K562 (cell line): ENCODE data around the gene ADPRM. TPM values are rescaled to one million over a fixed set of nuclear protein-coding genes. Genes with fewer than 3 reads are reported as not detected.

Experiments
- ATAC-seq: fragments of 200-7000 bp; cut with Tn5 transposase; 3 replicates; pipeline ENCODE4 v1.9.1; 2020; ENCODE audit warnings: moderate library complexity
- BruUV-seq: library from RNA; stranded (reverse); fragments of 400-500 nt; replicated peaks from 2 replicates; lab custom pipeline; 2021; lab: Mats Ljungman, UMichigan
- CTCF ChIA-PET: fragments of 300-600 bp; formaldehyde crosslinking; extraction: SDS; loops from one replicate; lab custom pipeline; 2021; ENCODE audit warnings: low intra/inter-chr PET ratio; lab: Yijun Ruan, JAX
- POLR2A ChIA-PET: fragments of 300-600, 350-650 bp; sonication (Branson Sonifier 250); formaldehyde crosslinking; extraction: SDS; loops from one replicate; lab custom pipeline; 2021; ENCODE audit warnings: antibody characterized with exemption, inconsistent platforms; lab: Yijun Ruan, JAX
- DNase-seq, 4 experiments: peaks; one replicate each; pipeline versions ENCODE4 v3.0.0 to v3.0.0-alpha.2; 2011 to 2018; ENCODE audit warnings: low spot score in 3 of 4, mixed read lengths in 3 of 4; ENCODE audit errors: extremely low read depth in 1 of 4
- FAIRE-seq: peaks from 2 replicates; lab custom pipeline; 2011; peaks lifted over from hg19 to GRCh38; lab: Jason Lieb, UNC
- H2AFZ ChIP-seq: 2 replicates; pipeline ENCODE4 v1.6.0; 2011; ENCODE audit warnings: low read depth, low read length, control low read depth, inconsistent platforms
- H3K27ac ChIP-seq: fragments of 200-600 bp; 3 replicates; pipeline ENCODE4 v1.8.0; 2011; ENCODE audit warnings: low read depth, mild to moderate bottlenecking, control low read depth, inconsistent platforms, low read length, moderate library complexity, mixed read lengths; ENCODE audit errors: extremely low read depth
- H3K27me3 ChIP-seq, 2 experiments: fragments of 300-600 bp in 1 of 2; 2 replicates in 1 of 2; 3 replicates in 1 of 2; pipeline versions ENCODE4 v1.6.0 to v1.8.0; 2011; ENCODE audit warnings: inconsistent platforms in 2 of 2, low read length in 2 of 2, mild to moderate bottlenecking in 1 of 2, mixed read lengths in 1 of 2, moderate library complexity in 1 of 2; ENCODE audit not compliant: control insufficient read depth in 2 of 2, insufficient read depth in 2 of 2
- H3K36me3 ChIP-seq: fragments of 300-600 bp; 3 replicates; pipeline ENCODE4 v1.8.0; 2011; ENCODE audit warnings: mild to moderate bottlenecking, low read length, inconsistent platforms; ENCODE audit not compliant: control insufficient read depth, insufficient read depth
- H3K4me1 ChIP-seq, 2 experiments: fragments of 200-600 bp in 1 of 2; replicated peaks in 1 of 2; 2 replicates in 1 of 2; 3 replicates in 1 of 2; pipeline versions ENCODE4 v1.5.1 to v1.8.0; 2011; ENCODE audit warnings: inconsistent platforms in 2 of 2, low read length in 2 of 2, mild to moderate bottlenecking in 1 of 2, mixed read lengths in 1 of 2, moderate library complexity in 1 of 2; ENCODE audit not compliant: control insufficient read depth in 2 of 2, insufficient read depth in 2 of 2
- H3K4me2 ChIP-seq: 2 replicates; pipeline ENCODE4 v1.6.1; 2011; ENCODE audit warnings: low read length, control low read depth, inconsistent platforms, mixed read lengths; ENCODE audit not compliant: insufficient read depth
- H3K4me3 ChIP-seq: fragments of 200-600 bp; sonication (generic), shearing (Covaris generic); 2 replicates; pipeline ENCODE4 v1.5.1; 2016; ENCODE audit warnings: control low read depth, inconsistent platforms
- H3K79me2 ChIP-seq: fragments of 200-600 bp; 3 replicates; pipeline ENCODE4 v1.8.0; 2011; ENCODE audit warnings: low read length, inconsistent platforms; ENCODE audit not compliant: control insufficient read depth, insufficient read depth
- H3K9ac ChIP-seq, 2 experiments: 2 replicates each; pipeline versions ENCODE4 v1.6.0 to v1.6.1; 2011; ENCODE audit warnings: low read depth in 2 of 2, low read length in 2 of 2, control low read depth in 1 of 2, inconsistent platforms in 1 of 2, mild to moderate bottlenecking in 1 of 2, mixed read lengths in 1 of 2; ENCODE audit not compliant: insufficient read depth in 1 of 2
- H3K9me1 ChIP-seq: one replicate; pipeline ENCODE4 v1.6.0; 2011; ENCODE audit warnings: inconsistent platforms, mild to moderate bottlenecking, low read length, moderate library complexity; ENCODE audit not compliant: control insufficient read depth, insufficient read depth
- H3K9me3 ChIP-seq: replicated peaks from 2 replicates; pipeline ENCODE4 v1.5.1; 2011; ENCODE audit warnings: low read depth, low read length, inconsistent platforms; ENCODE audit not compliant: control insufficient read depth, insufficient read depth
- H4K20me1 ChIP-seq: replicated peaks from 2 replicates; pipeline ENCODE4 v1.6.1; 2011; ENCODE audit warnings: low read length, inconsistent platforms, mixed read lengths; ENCODE audit not compliant: control insufficient read depth, insufficient read depth
- CTCF ChIP-seq, 3 experiments: IDR thresholded peaks in 2 of 3; conservative IDR thresholded peaks in 1 of 3; 2 replicates each; pipeline ENCODE4 v1.5.1; 2011 to 2012; ENCODE audit warnings: low read length in 3 of 3, mild to moderate bottlenecking in 3 of 3, control low read depth in 2 of 3, improper control_type of control experiment in 1 of 3, inconsistent platforms in 1 of 3, low read depth in 1 of 3, mixed read lengths in 1 of 3, moderate library complexity in 1 of 3; ENCODE audit not compliant: insufficient read depth in 2 of 3
- FOXJ2 ChIP-seq: fragments of 200-800 bp; sonication (Bioruptor generic); IDR thresholded peaks from 2 replicates; pipeline ENCODE4 v1.6.1; 2016; ENCODE audit warnings: missing genetic modification characterization, missing compliant biosample characterization
- KDM5B ChIP-seq: fragments of 200-600 bp; sonication (generic); IDR thresholded peaks from 2 replicates; pipeline ENCODE4 v1.6.1; 2012; ENCODE audit warnings: low read depth, mild to moderate bottlenecking, moderate library complexity, low read length, control low read depth, inconsistent platforms; ENCODE audit not compliant: insufficient replicate concordance
- NFATC3 ChIP-seq: fragments of 450-650 bp; IDR thresholded peaks from 2 replicates; pipeline ENCODE4 v1.6.1; 2017; ENCODE audit warnings: mild to moderate bottlenecking
- ZKSCAN1 ChIP-seq: fragments of 150-350 bp; IDR thresholded peaks from 2 replicates; pipeline ENCODE4 v1.6.1; 2016; ENCODE audit warnings: low read depth, low read length
- WGBS: fragments of 100-300 bp; shearing (Covaris generic); methylation state at CpG from one replicate; pipeline ENCODE4 v1.1.6; 2016; ENCODE audit warnings: low coverage, mixed read lengths; ENCODE audit not compliant: insufficient coverage; ENCODE audit errors: missing lambda C conversion rate; 5-methylcytosine and 5-hydroxymethylcytosine counted together
- in situ Hi-C: fragments of 300-500 bp; cut with MboI; formaldehyde crosslinking; loops from 4 replicates; pipeline ENCODE4 v1.15.0; 2018; ENCODE audit warnings: inconsistent platforms, mixed read lengths
- intact Hi-C: fragments of 100-400 bp; cut with micrococcal nuclease; formaldehyde crosslinking; loops from 2 replicates; pipeline ENCODE4 v1.14.2; 2022
- polyA plus RNA-seq, 8 experiments: library from polyadenylated mRNA; depleted of rRNA in 4 of 8; stranded (reverse) in 5 of 8; unstranded in 3 of 8; fragments of >200 nt; fragmentation: Nextera tagmentation in 2 of 8; fragmentation: Illumina TruSeq in 1 of 8; extraction: Ambion mirVana in 2 of 8; extraction: Trizol in 1 of 8; gene quantifications; 2 replicates each; pipeline versions ENCODE4 v1.2.1 to v1.2.3, GENCODE V29; 2011 to 2014; ENCODE audit warnings: inconsistent platforms in 1 of 8, missing spikeins in 1 of 8
- total RNA-seq, 7 experiments: library from RNA; depleted of rRNA in 6 of 7; stranded (reverse); fragments of >200 nt in 6 of 7; fragmentation: Illumina TruSeq in 2 of 7; extraction: Trizol in 2 of 7; gene quantifications; 2 replicates each; pipeline versions ENCODE4 v1.2.1 to v1.2.3, GENCODE V29; 2011 to 2021; ENCODE audit warnings: low replicate concordance in 1 of 7

The ADPRM gene
- total and polyA plus RNA-seq, 9 of the 15 experiments (the other 6 are each of a cell fraction or from before 2014, with no cell fraction given), result 4.7 to 17.6 (median 6.2) TPM

GRCh38 chr17:10727192-10727591, 29.8 kb downstream of the ADPRM start:
- in situ Hi-C loops (no loop called here), intact Hi-C loops (no loop called here)
- Histone ChIP-seq H3K4me2 (no peak overlapping the region), H2AFZ (no peak overlapping the region), H3K4me1 (0 out of 5 replicates have a peak, but pooled peaks cover 0 to 3% of the 10 kb centered on the region in 2 experiments), H3K27ac (no peak overlapping the region), H3K4me3 (no peak overlapping the region), H3K79me2 (no peaks in the 10 kb centered on the region), H4K20me1 (no peaks in the 10 kb centered on the region), H3K9me3 (no peaks in the 10 kb centered on the region), H3K27me3 (no peaks in the 10 kb centered on the region), H3K36me3 (no peaks in the 10 kb centered on the region), H3K9me1 (no peaks in the 10 kb centered on the region), H3K9ac (no peak overlapping the region)
- FAIRE-seq (no peak), ATAC-seq (no peak), DNase-seq (no peak)
- no peak for TF ChIP-seq KDM5B
- no peak for TF ChIP-seq CTCF (IDR thresholded peaks at IDR 0.05 in 2 of 3, conservative IDR thresholded peaks at IDR 0.05 in 1 of 3; ENCODE audit: insufficient read depth in 2 of 3, low read depth in 1 of 3, low read length in 3 of 3)
- TF ChIP-seq NFATC3, result no peak
- no peak for TF ChIP-seq FOXJ2
- no peak for TF ChIP-seq ZKSCAN1
- CTCF ChIA-PET, result no interaction called here
- no TSS peak for BruUV-seq
- POLR2A ChIA-PET, result no interaction called here
- WGBS, result 2% methylated on average over 4 of the region's 5 CpGs
